Posterior cingulate gyrus (tissue), 11 donors: ENCODE measurements around the gene CD79A.
A peak's percentile ranks its signal among the peaks of the same experiment; 100 is the strongest.
"Not testable (repeated sequence)": the region's sequence is repeated elsewhere in the genome, so short reads cannot be mapped to it uniquely, and the experiment has no call there.

Source experiments
- DNase-seq, 10 donors: peaks; one replicate each; pipeline versions ENCODE4 v3.0.0 to v3.0.0-alpha.2; 2020 to 2021; ENCODE audit warnings: mixed read lengths in 3 of 10
- intact Hi-C: fragments of 100-400 bp; cut with DNase I; formaldehyde crosslinking; loops from one replicate; pipeline ENCODE4 v1.15.1; 2023

The CD79A gene

GRCh38 chr19:41902594-41902993, 25.5 kb downstream of the CD79A start:
- intact Hi-C loops = no loop called here

GRCh38 chr19:41903193-41903953, 26.3 kb downstream of the CD79A start:
- intact Hi-C loops = no loop called here
- DNase-seq = no peak

More at GRCh38 chr19:41902594-41902993, 25.5 kb downstream of the CD79A start:
- no peak for DNase-seq

- intact Hi-C loops = no loop called here
- DNase-seq = no peak
These were observed 27.2 kb downstream of the CD79A start for GRCh38 chr19:41904118-41904870.

- no peak for DNase-seq
- intact Hi-C loops = no loop called here
These were observed 28.4 kb downstream of the CD79A start for GRCh38 chr19:41905273-41906002.

GRCh38 chr19:41906271-41906670, 29.2 kb downstream of the CD79A start:
- intact Hi-C loops = no loop called here
- no peak for DNase-seq

- intact Hi-C loops = no loop called here
- no peak for DNase-seq
These were observed 30.0 kb downstream of the CD79A start for GRCh38 chr19:41906916-41907680.

GRCh38 chr19:41907994-41908615, 31.0 kb downstream of the CD79A start:
- DNase-seq = peak in 1 of 10 donors; percentile 65
- intact Hi-C loops = no loop called here

- peak in 1 of 10 donors; percentile 78 for DNase-seq
- intact Hi-C loops = no loop called here
These were observed 31.8 kb downstream of the CD79A start for GRCh38 chr19:41908724-41909464.

- intact Hi-C loops = no loop called here
- DNase-seq = no peak
These were observed 32.6 kb downstream of the CD79A start for GRCh38 chr19:41909706-41910105.

- intact Hi-C loops = no loop called here
- DNase-seq = no peak
These were observed 33.3 kb downstream of the CD79A start for GRCh38 chr19:41910240-41910991.

- intact Hi-C loops = no loop called here
- no peak for DNase-seq
These were observed 34.2 kb downstream of the CD79A start for GRCh38 chr19:41910992-41911888.

GRCh38 chr19:41911889-41912731, 35.0 kb downstream of the CD79A start:
- no peak for DNase-seq

GRCh38 chr19:41912899-41913537, 35.9 kb downstream of the CD79A start:
- DNase-seq = no peak
- intact Hi-C loops = no loop called here

More at GRCh38 chr19:41911889-41912731, 35.0 kb downstream of the CD79A start:
- intact Hi-C loops = no loop called here

- intact Hi-C loops = no loop called here
These were observed 36.7 kb downstream of the CD79A start for GRCh38 chr19:41913538-41914423.

GRCh38 chr19:41914424-41914834, 37.4 kb downstream of the CD79A start:
- intact Hi-C loops, DNase-seq: not testable (repeated sequence)

More at GRCh38 chr19:41913538-41914423, 36.7 kb downstream of the CD79A start:
- no peak for DNase-seq
